Cerebellar nuclear complex (tissue), 1 donor: ENCODE data around the gene MCRIP2.

Experiments used
- DNase-seq, 2 experiments: peaks; one replicate each; lab custom pipeline; 2025; lab: John Stamatoyannopoulos, UW

MCRIP2 gene

DNA sequence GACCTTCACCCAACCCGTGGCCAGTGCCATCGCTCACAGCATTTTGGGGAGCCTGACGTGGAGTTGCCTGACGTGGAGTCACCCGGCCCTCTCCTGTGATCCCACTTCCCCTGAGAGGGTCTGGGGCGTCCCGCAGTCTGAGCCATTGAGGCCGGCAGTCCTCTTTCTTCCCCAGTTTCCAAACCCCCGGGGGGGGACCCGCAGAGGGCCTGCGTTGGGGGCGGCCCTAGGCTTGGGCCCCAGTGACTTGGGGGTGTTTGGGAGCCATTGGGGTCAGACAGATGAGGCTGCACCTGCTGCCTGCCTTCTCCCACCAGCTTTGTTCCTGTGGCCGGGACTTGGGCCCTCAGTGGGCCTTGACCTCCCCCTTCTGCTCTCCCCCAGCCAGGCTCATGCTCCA, 28.0 kb downstream of the MCRIP2 start:
- no peak for DNase-seq

DNA sequence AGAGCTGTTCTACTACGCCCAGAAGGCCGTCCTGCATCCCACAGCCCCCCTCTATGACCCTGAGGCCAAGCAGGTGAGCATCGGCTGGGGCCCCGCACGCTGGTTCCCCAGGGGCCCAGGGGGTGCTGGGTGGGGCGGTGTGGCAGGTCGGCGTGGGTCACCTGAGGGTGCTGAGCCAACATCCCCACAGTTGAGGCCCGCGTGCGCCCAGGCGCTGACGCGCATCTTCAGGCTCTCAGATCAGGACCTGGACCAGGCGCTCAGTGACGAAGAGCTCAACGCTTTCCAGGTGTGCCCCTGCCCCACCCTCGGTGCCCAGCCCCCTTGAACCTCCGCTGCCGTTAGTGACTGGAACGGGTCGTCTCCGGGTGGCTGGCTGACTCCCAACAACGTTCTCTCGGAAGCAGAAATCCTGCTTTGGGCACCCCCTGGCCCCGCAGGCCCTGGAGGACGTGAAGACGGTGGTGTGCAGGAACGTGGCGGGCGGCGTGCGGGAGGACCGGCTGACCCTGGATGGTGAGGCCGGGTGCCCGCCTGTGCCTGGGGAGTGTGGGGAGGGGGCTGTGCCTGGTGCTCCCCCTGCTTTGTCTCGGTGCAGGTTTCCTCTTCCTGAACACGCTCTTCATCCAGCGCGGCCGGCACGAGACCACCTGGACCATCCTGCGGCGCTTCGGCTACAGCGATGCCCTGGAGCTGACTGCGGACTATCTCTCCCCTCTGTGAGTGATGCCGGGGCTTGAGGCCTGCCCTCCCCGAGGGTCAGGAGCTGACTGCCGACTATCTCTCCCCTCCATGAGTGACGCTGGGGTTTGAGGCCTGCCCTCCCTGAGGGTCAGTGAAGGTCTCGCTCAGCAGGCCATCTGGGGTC, 29.1 kb downstream of the MCRIP2 start:
- DNase-seq = no peak

DNA sequence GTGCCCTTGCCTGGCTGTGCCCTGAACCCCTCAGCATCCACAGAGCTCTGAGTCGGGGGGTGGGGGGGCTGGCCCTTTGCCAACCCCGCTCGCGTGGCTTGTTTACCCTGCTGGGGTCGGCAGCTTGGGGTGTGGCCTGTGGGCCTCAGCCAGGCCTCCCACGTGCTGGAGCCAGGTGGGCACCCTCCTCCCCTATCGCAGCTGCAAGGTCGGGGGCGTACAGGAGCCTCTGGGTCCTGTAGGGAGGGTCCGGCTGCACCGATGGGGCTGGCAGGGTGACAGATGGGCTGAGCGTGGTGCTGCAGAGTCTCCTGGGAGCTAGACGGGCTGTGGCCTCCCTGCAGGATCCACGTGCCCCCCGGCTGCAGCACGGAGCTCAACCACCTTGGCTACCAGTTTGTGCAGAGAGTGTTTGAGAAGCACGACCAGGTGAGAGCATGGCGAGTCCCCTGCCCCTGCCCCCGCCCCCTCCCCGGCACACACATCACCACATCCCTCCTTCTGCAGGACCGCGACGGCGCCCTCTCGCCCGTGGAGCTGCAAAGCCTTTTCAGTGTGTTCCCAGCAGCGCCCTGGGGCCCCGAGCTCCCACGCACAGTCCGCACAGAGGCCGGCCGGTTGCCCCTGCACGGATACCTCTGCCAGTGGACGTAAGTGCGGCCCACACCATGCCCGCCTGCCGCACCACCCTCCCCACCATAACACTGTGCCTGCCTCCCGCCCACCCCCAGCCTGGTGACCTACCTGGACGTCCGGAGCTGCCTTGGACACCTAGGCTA, 29.9 kb downstream of the MCRIP2 start:
- DNase-seq = no peak

GRCh38 chr16:672371-672770, 30.7 kb downstream of the MCRIP2 start:
- DNase-seq = no peak

DNA sequence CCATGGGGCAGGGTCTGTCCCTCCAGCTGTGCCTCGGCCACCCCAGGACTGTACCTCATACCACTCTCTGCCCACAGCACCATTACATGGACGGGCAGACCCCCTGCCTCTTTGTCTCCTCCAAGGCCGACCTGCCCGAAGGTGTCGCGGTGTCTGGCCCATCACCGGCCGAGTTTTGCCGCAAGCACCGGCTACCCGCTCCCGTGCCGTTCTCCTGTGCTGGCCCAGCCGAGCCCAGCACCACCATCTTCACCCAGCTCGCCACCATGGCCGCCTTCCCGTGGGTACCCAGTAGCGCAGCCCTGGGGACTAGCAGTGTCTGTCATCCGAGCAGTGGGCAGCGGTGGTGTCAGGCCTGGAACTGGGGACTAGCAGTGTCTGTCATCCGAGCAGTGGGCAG, 31.2 kb downstream of the MCRIP2 start:
- no peak for DNase-seq

GRCh38 chr16:673399-673991, 31.9 kb downstream of the MCRIP2 start:
- DNase-seq = no peak

GRCh38 chr16:674214-674881, 32.7 kb downstream of the MCRIP2 start:
- DNase-seq = no peak

GRCh38 chr16:674968-675883, 33.6 kb downstream of the MCRIP2 start, which contains the start of gene RHBDL1:
Gene RHBDL1, plus strand, starts transcription at chr16:675671. Its CDS starts 120 bp downstream, at chr16:675791.
- DNase-seq = no peak

GRCh38 chr16:675884-676564, 34.4 kb downstream of the MCRIP2 start:
- DNase-seq = no peak

- no peak for DNase-seq
Measured at GRCh38 chr16:676565-676902, 34.9 kb downstream of the MCRIP2 start.

GRCh38 chr16:676913-677312, 35.3 kb downstream of the MCRIP2 start:
- DNase-seq = no peak

GRCh38 chr16:677316-678190, 35.9 kb downstream of the MCRIP2 start:
- no peak for DNase-seq

- DNase-seq = no peak
Measured at GRCh38 chr16:678209-678857, 36.7 kb downstream of the MCRIP2 start.

DNA sequence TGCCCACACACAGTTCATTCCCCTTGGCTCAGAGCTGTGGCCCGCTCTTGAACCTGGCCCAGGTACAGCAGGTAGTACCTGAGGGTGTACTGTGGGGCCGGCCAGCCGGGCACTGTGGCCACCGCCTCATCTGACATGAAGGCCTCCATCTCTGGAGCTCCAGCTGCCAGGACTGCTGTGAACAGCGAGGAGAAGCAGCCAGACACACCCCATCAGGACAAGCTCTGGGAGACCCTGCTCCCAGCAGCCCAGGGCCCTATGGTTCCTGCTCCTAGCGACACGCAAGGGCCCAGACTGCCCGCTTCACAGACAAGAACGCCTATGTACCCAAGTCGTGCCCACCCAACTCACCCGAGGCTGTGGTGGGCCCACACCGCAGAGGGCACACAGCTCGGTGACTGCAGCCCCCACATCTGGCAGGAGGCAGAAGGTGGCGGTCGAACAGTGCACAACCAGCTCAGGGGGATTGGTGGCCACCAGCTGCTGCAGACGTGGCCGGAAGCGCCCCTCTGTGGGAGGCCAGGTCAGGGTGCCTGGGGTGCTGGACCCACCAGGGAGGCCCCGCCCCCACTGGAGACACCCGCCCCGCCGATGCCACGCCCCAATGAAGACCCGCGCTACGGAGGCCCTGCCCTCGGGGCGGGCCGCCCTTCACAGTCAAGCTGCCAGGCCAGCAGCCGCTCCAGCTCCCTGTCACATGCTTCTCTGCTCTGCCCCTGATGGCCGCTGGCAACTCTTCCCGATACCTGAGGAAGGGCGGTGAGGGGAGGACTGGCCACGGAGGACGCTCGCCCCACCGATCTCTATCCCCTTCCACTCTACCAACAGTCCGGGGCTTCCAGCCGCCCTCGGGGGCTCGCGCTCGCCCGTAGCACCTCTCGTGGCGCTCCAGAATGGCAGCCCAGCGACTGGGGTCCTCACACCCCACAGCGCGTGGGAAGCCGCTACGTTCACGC, 37.5 kb downstream of the MCRIP2 start:
- no peak for DNase-seq

- DNase-seq = no peak
Measured at GRCh38 chr16:679814-680624, 38.4 kb downstream of the MCRIP2 start, which contains the start of gene STUB1. Gene STUB1, plus strand, starts transcription at chr16:680410. Its CDS starts 116 bp downstream, at chr16:680526.

- DNase-seq = no peak
Measured at GRCh38 chr16:680625-680945, 39.0 kb downstream of the MCRIP2 start.
